Urinary bladder (tissue), 4 donors: ENCODE data around the gene ZNF407. TPM values are rescaled to one million over a fixed set of nuclear protein-coding genes. Genes with fewer than 3 reads are reported as not detected.

Experiments
- DNase-seq: peaks from one replicate; pipeline ENCODE4 v3.0.0-alpha.2; 2015; ENCODE audit errors: extremely low spot score
- H3K27ac ChIP-seq: one replicate; pipeline ENCODE4 v1.5.1; 2013; ENCODE audit warnings: low read depth, mild to moderate bottlenecking, moderate library complexity
- H3K36me3 ChIP-seq: one replicate; pipeline ENCODE4 v1.6.1; 2013; ENCODE audit warnings: mild to moderate bottlenecking, moderate library complexity; ENCODE audit not compliant: insufficient read depth
- H3K4me1 ChIP-seq: one replicate; pipeline ENCODE4 v1.6.1; 2013; ENCODE audit warnings: mild to moderate bottlenecking, moderate library complexity; ENCODE audit not compliant: insufficient read depth
- H3K4me3 ChIP-seq: one replicate; pipeline ENCODE4 v1.5.1; 2013; ENCODE audit warnings: low read depth, low read length
- WGBS: extraction: QIAGEN DNeasy Blood & Tissue Kit; methylation state at CpG from one replicate; pipeline ENCODE4 v1.1.7; 2013; 5-methylcytosine and 5-hydroxymethylcytosine counted together
- polyA plus RNA-seq: library from polyadenylated mRNA; stranded (reverse); fragments of 200-250 nt; gene quantifications from one replicate; pipeline ENCODE4 v1.2.3, GENCODE V29; 2013
- total RNA-seq: library from RNA; depleted of rRNA; stranded (reverse); fragments of >200 nt; gene quantifications from one replicate; pipeline ENCODE4 v1.2.3, GENCODE V29; 2014
- donor health status: healthy with polysubstance abuse.
- donor health status: healthy.

Gene ZNF407
- total and polyA plus RNA-seq, 2 donors: 5.9 to 40.8 TPM

GRCh38 chr18:75041586-75041985 lies 443.9 kb downstream of the ZNF407 start:
- WGBS: 90% methylated on average over 8 of the region's 8 CpGs
- Histone ChIP-seq H3K4me1 (no peaks in the 10 kb centered on the region), H3K36me3 (no peaks in the 10 kb centered on the region), H3K4me3 (no peak overlapping the region), H3K27ac (no peak overlapping the region)
- no peak for DNase-seq

GRCh38 chr18:75043478-75043877 lies 445.8 kb downstream of the ZNF407 start:
- 82% methylated on average over 4 of the region's 4 CpGs for WGBS

DNA sequence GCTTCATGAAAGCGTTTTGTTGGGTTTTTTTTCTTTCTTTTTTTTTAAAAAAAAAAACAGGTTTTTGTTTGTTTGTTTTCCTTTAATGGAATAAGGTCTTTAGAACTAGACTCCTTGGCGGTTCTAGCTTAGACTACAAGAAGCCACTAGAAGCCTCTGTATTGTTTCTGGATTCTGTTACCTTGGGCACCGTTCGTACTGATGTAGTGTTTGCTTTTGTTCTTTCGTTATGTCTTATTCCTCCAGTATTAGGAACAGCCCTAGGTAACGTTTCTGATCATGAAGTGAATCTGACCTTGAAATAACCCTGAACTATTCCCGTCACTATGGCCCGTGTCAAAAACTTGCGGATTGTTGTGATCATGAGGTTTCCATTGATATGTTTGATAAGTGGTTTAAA lies 446.6 kb downstream of the ZNF407 start:
- Histone ChIP-seq H3K36me3 (no peaks in the 10 kb centered on the region), H3K4me3 (no peak overlapping the region), H3K4me1 (no peaks in the 10 kb centered on the region), H3K27ac (no peak overlapping the region)
- 96% methylated on average over 9 of the region's 9 CpGs for WGBS
- DNase-seq: no peak

More at GRCh38 chr18:75043478-75043877, 445.8 kb downstream of the ZNF407 start:
- no peak overlapping the region for H3K27ac ChIP-seq
- H3K4me1 ChIP-seq: no peaks in the 10 kb centered on the region
- DNase-seq: no peak
- H3K4me3 ChIP-seq: no peak overlapping the region
- H3K36me3 ChIP-seq: no peaks in the 10 kb centered on the region

DNA sequence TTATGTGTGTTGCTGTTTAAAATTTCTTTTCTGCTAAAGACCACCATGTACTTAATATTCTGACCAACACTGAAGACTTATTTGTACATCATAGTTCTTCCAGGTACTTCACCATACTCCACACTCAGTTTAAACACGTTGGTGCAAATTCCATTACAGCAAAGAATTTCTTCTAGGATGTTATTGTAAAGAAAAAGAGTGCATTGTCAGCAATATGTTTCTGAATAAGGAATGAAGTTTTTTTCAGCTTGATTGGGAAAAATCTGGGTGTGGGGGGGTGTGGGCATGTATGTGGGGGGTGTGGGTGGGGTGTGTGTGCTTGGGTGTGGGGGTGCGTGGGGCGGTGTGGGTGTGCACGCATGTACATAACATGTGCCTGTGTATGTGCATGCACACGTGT lies 447.1 kb downstream of the ZNF407 start:
- no peaks in the 10 kb centered on the region for H3K36me3 ChIP-seq
- H3K4me3 ChIP-seq: no peak overlapping the region
- no peaks in the 10 kb centered on the region for H3K4me1 ChIP-seq
- DNase-seq: no peak
- no peak overlapping the region for H3K27ac ChIP-seq
- WGBS: 86% methylated on average over 5 of the region's 5 CpGs

GRCh38 chr18:75045272-75045671 lies 447.6 kb downstream of the ZNF407 start:
- no peak overlapping the region for H3K4me3 ChIP-seq
- H3K4me1 ChIP-seq: no peaks in the 10 kb centered on the region
- no peaks in the 10 kb centered on the region for H3K36me3 ChIP-seq
- no peak overlapping the region for H3K27ac ChIP-seq
- DNase-seq: no peak
- WGBS: 79% methylated on average over 4 of the region's 4 CpGs

DNA sequence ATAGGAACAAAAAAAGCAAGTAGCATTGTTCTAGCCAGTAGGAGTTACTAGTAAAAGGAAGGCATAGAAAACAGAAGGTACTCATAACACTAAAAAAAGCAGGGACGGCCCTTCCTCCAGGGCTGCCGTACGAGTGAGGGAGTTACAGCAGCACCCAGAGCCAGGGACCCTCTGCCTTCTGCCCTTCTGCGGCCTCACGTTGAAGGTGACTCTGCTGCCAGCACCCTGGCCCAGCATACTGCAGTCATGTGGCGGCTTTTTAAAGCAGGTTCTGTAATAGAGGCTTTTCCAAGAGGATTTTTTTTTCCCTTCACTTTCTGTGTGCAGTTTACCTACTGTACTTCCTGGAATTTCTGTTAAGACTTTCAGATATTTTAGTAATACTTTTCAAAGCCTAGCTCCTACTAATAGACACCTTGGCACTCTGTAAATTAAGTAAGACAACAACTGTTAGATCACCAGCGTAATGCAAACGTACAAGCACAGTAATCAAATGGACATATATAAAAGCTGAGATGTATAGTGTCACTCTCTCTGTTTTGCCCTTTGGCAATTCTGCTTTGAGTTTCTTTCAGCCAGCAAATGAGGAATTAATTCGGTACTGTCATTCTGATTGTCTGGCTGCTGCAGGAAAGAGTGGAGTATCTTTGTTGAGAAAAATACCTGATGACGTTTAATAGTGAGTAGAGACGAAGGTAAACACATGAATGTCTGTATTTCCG lies 449.7 kb downstream of the ZNF407 start:
- WGBS: 90% methylated on average over 12 of the region's 12 CpGs
- DNase-seq: no peak
- H3K4me3 ChIP-seq: no peak overlapping the region
- H3K27ac ChIP-seq: no peak overlapping the region
- H3K36me3 ChIP-seq: no peaks in the 10 kb centered on the region
- no peaks in the 10 kb centered on the region for H3K4me1 ChIP-seq

DNA sequence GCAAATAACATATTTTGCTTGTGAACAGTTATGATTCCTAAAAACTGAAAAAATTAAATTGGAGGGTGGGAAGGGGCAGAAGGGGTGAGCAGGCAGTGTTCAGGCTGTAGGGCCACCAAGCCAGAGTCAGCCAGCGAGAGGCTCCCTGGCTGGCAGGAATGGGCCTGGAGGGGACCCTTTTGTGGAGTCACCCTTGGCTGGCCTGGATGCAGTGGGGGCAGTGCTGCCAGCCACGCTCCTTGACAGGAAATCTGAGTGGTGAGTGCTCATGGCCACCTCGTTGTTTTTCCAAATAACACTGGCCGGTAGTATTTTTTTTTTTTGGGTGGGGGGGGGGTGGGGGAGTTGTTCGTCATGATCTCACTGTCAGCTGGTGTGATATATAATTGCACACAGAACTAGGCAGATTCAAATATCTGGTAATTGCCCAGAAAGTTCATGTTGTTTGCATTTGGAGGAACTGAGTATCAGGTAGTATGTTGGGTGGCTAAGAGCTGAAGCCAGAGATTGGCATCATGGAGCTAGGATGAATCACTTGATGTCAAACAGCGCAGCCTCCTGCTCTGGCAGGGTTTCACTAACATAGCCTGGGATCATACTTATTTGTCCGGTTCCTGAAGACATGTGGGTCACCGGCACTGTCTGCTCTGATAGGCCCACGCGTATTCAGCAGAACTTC lies 451.2 kb downstream of the ZNF407 start:
- Histone ChIP-seq H3K27ac (no peak overlapping the region), H3K36me3 (no peaks in the 10 kb centered on the region), H3K4me1 (no peaks in the 10 kb centered on the region), H3K4me3 (no peak overlapping the region)
- no peak for DNase-seq
- WGBS: 93% methylated on average over 10 of the region's 10 CpGs

DNA sequence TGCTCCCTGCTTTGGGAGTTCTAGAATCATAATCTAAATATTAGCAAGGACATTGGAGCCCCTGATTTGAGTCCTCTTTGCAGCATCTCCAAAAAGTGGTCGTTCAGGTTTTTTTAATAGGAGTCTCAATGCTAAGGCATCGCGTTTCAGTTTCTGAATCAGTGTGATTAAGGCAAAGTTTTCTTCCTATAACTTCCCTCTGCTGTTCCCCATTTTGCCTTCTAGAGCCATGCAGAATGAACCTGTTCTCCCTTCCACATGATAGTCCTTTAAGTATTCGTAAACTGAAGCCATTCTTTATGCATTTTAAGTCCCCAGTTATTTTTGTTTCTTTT lies 451.8 kb downstream of the ZNF407 start:
- Histone ChIP-seq H3K4me3 (no peak overlapping the region), H3K27ac (no peak overlapping the region), H3K4me1 (no peaks in the 10 kb centered on the region), H3K36me3 (no peaks in the 10 kb centered on the region)
- WGBS: 86% methylated on average over 4 of the region's 4 CpGs
- DNase-seq: no peak

DNA sequence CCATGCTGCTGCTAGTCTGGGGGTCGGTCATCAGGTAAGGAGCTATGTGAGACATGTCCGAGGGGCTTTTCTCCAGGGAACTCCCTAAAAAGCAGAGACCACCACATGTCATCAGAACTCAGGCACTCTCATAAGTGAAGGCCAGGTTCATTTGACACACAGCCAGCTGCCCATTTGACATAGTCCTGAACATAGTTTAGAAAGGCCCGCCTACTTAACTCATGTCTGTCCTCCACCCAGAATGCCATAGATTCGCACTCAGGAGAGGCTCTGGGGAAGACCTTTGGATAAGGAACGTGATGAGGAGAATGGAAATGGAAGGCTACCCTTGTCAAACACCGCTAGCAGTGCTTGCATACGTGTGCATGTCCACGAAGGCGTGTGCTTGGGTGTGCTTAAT lies 454.1 kb downstream of the ZNF407 start:
- no peaks in the 10 kb centered on the region for H3K36me3 ChIP-seq
- H3K4me1 ChIP-seq: no peaks in the 10 kb centered on the region
- 97% methylated on average over 9 of the region's 9 CpGs for WGBS
- no peak overlapping the region for H3K4me3 ChIP-seq
- H3K27ac ChIP-seq: no peak overlapping the region
- no peak for DNase-seq

DNA sequence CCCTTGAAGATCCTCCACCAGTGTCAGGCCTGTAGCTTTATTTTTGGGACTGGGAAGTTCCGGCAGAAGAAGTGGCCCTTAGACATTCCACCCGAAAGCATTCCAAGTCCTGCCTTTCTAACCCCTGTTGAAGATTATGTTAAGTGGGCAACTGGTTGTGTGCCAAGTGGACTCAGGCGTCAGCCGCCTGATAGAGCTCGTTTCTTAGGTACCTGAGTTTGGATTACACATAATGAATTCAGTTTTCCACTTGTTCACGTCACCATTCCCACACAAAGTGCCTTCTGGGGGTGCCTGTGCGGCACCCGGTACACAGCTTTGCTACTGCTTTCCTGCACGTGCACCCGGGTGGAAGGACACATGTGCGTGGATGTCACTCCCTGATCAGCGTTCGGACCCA lies 454.8 kb downstream of the ZNF407 start:
- DNase-seq: no peak

GRCh38 chr18:75053028-75053629 lies 455.5 kb downstream of the ZNF407 start:
- DNase-seq: no peak
- Histone ChIP-seq H3K36me3 (no peaks in the 10 kb centered on the region), H3K27ac (no peak overlapping the region), H3K4me1 (no peaks in the 10 kb centered on the region), H3K4me3 (no peak overlapping the region)
- 94% methylated on average over 9 of the region's 9 CpGs for WGBS

More for the DNA sequence above, 454.8 kb downstream of the ZNF407 start:
- H3K36me3 ChIP-seq: no peaks in the 10 kb centered on the region
- no peak overlapping the region for H3K4me3 ChIP-seq
- no peak overlapping the region for H3K27ac ChIP-seq
- no peaks in the 10 kb centered on the region for H3K4me1 ChIP-seq
- 95% methylated on average over 13 of the region's 13 CpGs for WGBS

- H3K27ac ChIP-seq: no peak overlapping the region
- DNase-seq: no peak
- no peaks in the 10 kb centered on the region for H3K36me3 ChIP-seq
- 56% methylated on average over 7 of the region's 7 CpGs for WGBS
- H3K4me3 ChIP-seq: no peak overlapping the region
- H3K4me1 ChIP-seq: no peaks in the 10 kb centered on the region
Observed at GRCh38 chr18:75054046-75054445, 456.4 kb downstream of the ZNF407 start.

- no peaks in the 10 kb centered on the region for H3K4me1 ChIP-seq
- WGBS: 96% methylated on average over 5 of the region's 5 CpGs
- no peaks in the 10 kb centered on the region for H3K36me3 ChIP-seq
- DNase-seq: no peak
- no peak overlapping the region for H3K27ac ChIP-seq
- H3K4me3 ChIP-seq: no peak overlapping the region
Observed at GRCh38 chr18:75054611-75055010, 456.9 kb downstream of the ZNF407 start.
